Measurements from ENCODE around the gene C1orf116. TPM values are rescaled to one million over a fixed set of nuclear protein-coding genes. Genes with fewer than 3 reads are reported as not detected.

Gene C1orf116
- total RNA-seq, 1 donor from 2014 or later, result not detected

DNA sequence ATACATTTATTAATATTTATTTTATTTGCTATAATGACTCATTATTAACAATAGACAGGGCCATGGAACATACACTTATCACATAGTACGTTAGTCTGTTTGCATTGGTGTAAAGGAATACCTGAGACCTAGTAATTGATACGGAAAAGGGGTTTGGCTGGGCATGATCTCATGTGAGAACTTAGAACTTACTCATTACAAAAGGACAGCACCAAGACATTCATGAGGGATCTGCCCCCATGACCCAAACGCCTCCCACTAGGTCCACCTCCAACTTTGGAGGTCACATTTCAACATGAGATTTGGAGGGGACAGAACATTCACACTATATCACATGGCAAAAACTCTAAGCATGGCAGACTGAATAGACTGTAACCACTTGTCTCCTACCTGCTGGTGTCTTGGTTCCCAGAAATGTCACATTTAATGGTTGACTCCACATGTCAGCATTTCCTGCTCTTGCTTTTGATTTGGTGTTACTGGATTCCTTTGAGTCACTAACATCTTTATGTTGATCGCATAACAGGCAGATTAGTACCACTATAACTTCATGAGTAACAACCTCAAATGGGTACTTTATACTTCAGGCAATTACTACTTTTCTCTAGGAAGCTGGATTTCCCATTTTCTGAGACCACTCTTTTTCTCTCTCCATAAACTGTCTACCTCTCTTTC is 3.5 kb upstream of the C1orf116 start:
- DNase-seq (ENCODE audit: low read depth in 2 of 2), result no peak

DNA sequence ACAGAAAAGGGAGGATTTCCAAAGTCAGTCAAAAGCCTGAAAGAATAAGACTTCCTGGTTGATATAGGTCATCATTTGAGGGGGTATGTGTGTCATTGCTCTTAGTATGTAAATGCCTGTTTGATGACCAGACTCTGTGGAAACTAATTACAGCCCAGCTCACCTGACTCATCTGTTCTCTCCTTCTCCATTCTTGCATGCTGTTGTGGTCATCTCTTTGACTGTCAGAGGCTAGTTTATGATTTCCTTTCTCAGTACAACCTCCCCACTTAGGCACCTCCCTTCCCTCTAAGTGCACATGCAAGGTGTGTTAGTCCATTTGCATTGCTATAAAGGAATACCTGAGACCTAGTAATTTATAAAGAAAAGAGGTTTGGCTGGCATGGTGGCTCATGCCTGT is 2.4 kb upstream of the C1orf116 start:
- DNase-seq (ENCODE audit: low read depth in 2 of 2), result no peak

GRCh38 chr1:207034208-207034607 is 1.7 kb upstream of the C1orf116 start:
- no peak for DNase-seq (ENCODE audit: low read depth in 2 of 2)

- no peak for DNase-seq (ENCODE audit: low read depth in 2 of 2)
Observed at GRCh38 chr1:207033302-207033701, 746 bp upstream of the C1orf116 start.

GRCh38 chr1:207031632-207032264 is 808 bp downstream of the C1orf116 start:
- DNase-seq (ENCODE audit: low read depth in 2 of 2), result no peak

GRCh38 chr1:207031016-207031415 is 1.5 kb downstream of the C1orf116 start:
- DNase-seq (ENCODE audit: low read depth in 2 of 2), result no peak

GRCh38 chr1:207030522-207031009 is 2.0 kb downstream of the C1orf116 start:
- no peak for DNase-seq (ENCODE audit: low read depth in 2 of 2)

- no peak for DNase-seq (ENCODE audit: low read depth in 2 of 2)
Observed at GRCh38 chr1:207029701-207030521, 2.6 kb downstream of the C1orf116 start.

DNA sequence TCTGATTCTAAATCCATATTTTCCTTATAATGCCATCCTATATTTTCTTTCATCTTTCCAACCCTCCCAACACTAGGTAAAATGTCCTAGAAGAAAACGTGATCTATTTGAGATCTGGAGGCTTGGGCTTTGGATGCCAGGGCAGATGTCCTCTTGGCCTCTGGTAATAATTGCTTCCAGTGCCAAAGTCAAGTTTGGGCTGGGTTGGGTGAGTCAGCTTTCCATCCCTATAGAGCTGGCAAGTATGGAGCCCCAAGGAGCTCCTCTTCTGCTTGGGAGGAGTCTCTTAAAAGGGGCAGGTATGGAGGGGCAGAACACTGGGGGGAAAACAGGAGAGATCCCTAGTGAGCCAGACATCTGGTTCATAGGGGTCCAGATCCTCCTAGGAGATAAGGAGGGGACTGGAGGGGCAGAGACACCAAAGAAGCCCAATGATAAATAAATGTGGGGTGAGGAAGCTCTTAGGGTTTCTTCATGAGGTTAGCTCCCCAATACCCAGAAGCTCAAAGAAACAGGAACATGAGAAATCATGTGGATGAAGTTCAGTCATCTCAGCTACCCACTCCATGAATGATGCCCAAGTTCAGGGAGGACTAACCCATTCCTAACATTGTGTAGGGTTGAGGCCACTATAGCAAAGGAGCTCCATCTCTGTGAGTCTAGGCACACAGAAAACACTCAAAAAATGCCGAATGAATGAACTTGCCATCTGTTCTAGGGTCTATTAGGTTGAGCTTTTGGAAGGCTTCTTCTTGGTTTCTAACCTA is 3.5 kb downstream of the C1orf116 start:
- DNase-seq (ENCODE audit: low read depth in 2 of 2), result no peak

DNA sequence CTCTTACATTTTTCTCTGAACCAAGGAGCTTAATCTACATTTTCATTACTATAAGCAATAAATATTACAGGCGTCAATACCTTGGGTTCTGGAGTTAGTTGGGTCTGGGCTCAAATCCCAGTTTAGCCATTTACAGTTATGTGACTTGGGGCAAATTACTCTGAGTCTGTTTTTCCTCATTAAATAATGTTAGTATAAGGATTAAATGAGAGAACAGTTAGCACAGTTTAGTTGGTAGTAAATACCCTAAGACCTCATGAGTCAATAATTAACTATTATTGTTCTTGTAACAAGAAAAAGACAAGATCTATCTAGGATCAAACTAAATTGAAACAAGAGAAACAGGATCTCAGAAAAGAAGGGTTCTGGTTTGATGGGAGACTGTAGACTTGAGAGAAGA is 4.6 kb downstream of the C1orf116 start:
- no peak for DNase-seq (ENCODE audit: low read depth in 2 of 2)

DNA sequence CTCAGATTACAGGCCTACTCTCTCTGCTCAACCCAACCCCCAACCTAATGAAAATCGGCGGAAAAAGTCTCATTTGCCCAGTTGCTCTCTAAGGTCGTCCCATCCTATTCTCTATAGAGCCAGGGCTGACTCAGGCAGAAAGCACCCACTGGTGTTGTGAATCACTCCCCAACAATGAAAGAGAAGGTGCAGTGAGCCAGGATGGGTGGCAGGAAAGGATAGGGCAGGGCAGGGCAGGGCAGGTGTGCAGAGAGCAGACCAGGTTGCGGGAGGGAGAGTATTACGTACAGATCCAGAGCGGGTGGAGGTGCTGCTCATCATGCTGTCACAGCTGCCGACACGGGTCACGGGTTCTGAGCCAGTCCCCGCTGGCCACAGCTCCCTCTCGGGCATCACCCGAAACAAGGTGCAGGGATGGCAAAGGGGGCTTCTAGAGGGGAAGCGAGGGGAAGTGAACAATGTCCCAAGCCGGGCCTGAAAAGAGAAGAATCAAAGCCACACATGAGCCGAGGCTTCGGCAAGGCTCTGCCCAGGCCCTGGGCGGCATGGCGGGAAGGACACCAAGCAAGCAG is 5.3 kb downstream of the C1orf116 start:
- DNase-seq (ENCODE audit: low read depth in 2 of 2), result no peak

GRCh38 chr1:207026104-207026534 is 6.4 kb downstream of the C1orf116 start:
- no peak for DNase-seq (ENCODE audit: low read depth in 2 of 2)

GRCh38 chr1:207025146-207025880 is 7.2 kb downstream of the C1orf116 start:
- no peak for DNase-seq (ENCODE audit: low read depth in 2 of 2)

- no peak for DNase-seq (ENCODE audit: low read depth in 2 of 2)
Observed at GRCh38 chr1:207024202-207025145, 8.1 kb downstream of the C1orf116 start.

- no peak for DNase-seq (ENCODE audit: low read depth in 2 of 2)
Observed at GRCh38 chr1:207022996-207023679, 9.4 kb downstream of the C1orf116 start.

DNA sequence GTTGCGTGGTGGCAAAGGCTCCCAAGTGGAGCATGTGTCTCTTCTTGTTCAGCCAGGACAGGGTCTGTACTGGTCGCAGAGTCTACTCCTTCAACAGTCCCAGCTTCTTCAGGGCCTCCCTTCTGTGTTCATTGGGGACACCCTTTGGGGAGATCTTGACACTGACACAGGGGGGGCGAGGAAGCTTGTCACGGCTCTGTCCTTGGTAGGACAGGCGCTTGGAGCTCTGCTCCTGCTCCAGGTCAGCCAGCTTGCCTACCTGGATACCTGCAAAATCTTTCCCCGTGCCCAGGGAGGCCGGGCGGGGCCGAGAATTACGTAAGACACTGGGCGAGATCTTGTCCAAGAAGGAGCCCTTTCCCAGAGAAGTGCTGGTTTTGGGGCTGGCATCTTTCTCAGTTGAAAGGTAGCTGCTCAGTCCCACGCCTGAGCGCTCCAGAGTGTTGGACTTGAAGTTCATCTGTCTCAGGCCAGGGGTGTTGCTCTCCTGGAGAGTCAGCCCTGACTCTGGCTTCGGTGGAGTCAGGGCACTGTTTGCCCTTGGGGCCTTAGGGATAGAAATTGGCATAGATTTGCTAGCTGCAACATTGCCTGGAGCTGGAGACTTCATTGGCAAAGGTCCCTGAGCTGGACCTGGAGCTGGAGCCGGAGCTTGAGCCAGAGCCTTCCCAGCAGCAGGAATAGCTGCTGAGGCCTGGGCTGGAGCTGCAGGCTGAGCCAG is 10.5 kb downstream of the C1orf116 start:
- no peak for DNase-seq (ENCODE audit: low read depth in 2 of 2)

GRCh38 chr1:207021139-207021861 is 11.3 kb downstream of the C1orf116 start:
- no peak for DNase-seq (ENCODE audit: low read depth in 2 of 2)
